Thyroid gland (tissue), 4 donors: ENCODE data around the gene RANBP17.

ENCODE experiments used
- CTCF ChIP-seq, 6 experiments: fragments of 200-600 bp in 3 of 6; fragments of 450-650 bp in 3 of 6; sonication (generic) in 3 of 6; IDR thresholded peaks; one replicate each; pipeline ENCODE4 v1.5.1; 2016 to 2019; ENCODE audit warnings: antibody characterized with exemption in 6 of 6, mild to moderate bottlenecking in 2 of 6, inconsistent platforms in 1 of 6, moderate library complexity in 1 of 6
- POLR2A ChIP-seq, 2 donors: fragments of 450-650 bp; IDR thresholded peaks; one replicate each; pipeline ENCODE4 v1.6.1; 2017; ENCODE audit warnings: antibody characterized with exemption in 2 of 2, mild to moderate bottlenecking in 2 of 2, moderate library complexity in 1 of 2

DNA sequence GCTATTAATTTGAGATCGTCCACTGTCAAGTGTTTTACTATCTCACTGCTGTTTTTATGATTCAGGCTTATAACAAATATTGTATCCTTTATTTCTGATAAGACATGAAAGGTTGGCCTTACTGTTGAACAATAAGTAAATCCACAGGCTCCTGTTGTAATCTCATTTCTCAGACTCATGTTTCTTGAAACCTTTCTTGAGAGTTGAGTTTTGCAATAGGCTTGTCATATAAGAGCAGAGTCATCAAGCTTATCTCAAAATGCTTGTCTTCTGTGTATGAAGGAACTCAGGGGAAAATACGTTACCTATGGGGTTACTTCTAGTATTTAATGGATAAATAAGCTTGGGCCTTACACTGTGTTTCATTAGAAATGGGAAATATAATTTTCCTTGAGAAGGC lies 438.0 kb downstream of the RANBP17 start:
- TF ChIP-seq CTCF (IDR thresholded peaks at IDR 0.05) (no peak), POLR2A (IDR thresholded peaks at IDR 0.05) (no peak)
